Stimulated activated CD4-positive, alpha-beta T cell treated with anti-CD3 and anti-CD28 coated beads, Interleukin-4, amount 100 ng/mL, for 1 hour (primary cell): ENCODE data around the gene ODR4.
"Not testable (repeated sequence)": the region's sequence is repeated elsewhere in the genome, so short reads cannot be mapped to it uniquely, and the experiment has no call there.

Source experiments
- DNase-seq: peaks from one replicate; pipeline ENCODE4 v3.0.0-alpha.2; 2020

ODR4 gene

DNA sequence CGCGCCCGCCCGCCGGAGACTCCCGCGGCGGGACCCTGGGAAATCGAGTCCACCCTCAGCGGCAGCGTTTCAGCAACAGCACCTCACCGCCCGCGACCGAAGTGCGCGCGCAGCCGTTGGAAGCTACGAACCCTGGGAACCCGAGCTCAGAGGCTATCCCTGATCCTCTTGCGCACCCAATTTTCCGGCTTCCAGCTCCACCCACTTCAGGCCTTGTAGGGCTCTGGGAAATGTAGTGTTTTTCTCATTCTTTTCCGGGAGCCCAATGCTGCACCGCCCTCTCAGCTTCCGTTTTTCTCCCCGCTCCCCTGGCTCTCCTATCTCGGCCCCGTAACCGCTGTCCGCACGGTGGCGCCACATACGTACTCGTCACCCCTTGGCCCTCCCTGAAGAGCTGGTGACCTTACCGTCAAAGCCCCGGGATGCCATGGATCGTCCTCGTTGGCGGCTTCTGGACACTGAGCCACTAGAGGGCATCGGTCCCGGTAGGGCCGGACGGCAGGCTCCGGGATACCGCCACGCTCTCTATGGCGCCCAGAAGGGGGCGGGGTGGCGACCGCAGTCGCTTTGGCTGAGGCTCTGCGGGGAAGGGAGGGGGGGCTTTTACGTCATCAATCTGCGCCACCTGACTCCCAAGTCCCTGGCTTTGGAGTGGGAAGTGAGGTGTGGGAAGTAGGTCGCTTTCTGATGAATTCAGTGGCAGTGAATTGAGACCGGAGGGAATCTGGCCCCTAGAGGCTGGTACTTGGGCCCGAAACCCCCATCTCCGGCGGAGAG lies at the start of gene ODR4, which contains the start of gene TPR:
Gene ODR4 (plus strand): TSS at position 687 of the 777 bp plus-strand sequence. CDS start 3,948 bp downstream, outside the sequence.
Gene TPR (minus strand): TSS at position 102 of the 777 bp plus-strand sequence. CDS start 225 bp downstream, outside the sequence.
- peak; percentile 96 for DNase-seq

DNA sequence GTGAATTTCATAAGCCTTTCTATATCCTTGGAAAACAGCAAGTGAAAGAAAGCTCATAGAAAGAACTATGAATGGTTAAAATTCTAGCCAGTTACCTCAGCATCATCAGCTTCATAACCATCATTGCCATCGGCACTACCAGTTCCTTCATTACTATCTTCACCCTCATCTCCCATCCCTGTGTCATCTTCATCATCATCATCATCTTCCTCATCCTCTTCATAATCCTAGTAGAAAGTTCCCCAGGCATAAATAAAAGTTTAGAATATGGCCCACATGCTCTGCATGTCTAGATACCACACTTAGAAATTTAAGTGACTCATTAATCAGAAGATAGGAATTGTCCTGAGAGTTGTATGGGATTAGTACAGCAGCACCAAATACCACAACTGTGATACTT lies 49.6 kb upstream of the ODR4 start:
- no peak for DNase-seq

- no peak for DNase-seq
These were observed 48.3 kb upstream of the ODR4 start for GRCh38 chr1:186327331-186327730.

GRCh38 chr1:186330758-186331157 lies 44.9 kb upstream of the ODR4 start:
- DNase-seq, result no peak

DNA sequence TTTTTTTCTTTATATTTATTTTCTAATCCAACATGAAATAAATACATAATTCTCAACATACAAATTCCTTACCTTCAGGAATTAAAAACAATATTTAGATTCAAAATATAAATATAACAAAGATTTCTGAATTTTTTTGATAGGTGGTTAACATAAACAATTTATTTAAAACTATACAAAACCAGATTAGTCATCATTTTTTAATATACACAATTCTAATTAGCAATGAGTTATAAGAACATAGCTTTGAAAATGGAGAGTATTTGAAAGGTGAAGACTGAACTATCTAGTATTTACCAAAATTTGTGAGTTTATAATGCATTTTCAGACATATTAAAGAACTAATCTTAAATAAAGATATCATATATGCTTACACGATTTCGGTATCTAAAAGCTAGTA lies 38.1 kb upstream of the ODR4 start:
- no peak for DNase-seq

- no peak for DNase-seq
These were observed 34.9 kb upstream of the ODR4 start for GRCh38 chr1:186340772-186341171.

- not testable (repeated sequence) for DNase-seq
These were observed 27.6 kb upstream of the ODR4 start for GRCh38 chr1:186347837-186348691.

DNA sequence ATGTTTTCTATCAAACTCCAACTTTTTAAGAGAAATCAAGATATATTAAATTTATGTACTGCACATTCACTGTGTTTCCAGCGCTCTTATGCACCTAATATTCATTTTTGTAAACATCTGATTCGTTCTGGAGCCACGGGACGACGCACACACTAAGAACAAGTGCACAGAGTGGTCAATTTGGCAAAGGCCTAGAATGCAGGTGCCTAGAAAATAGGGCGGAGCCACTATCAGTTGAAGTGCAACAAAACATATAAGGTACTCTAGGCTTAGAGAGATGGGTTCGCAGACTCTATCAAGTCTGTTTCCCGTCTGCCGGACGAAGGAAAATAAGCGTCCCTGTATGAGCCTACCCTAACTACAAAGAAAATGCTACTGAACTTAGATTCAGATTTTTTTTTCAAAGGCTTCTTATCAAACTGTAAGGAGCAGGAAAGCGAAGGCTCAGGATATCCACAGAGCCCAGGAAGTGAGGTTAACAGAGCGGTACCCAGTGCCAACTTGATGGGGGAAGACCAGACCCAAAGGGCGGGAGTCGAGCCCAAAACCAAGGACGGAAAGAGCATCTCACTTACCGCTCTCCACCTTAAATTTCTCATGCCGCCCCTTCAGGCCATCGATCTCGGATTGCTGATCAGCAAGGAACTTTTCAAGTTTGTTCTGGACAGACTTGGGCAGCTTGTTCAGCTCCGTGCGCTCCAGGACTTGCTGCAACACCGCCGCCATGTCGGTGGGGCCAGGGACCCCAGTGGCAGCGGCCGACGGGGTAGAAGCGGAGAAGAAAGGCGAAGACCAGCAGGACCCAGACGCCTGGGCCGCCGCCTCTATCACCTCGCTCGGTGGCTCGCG lies 1.1 kb upstream of the ODR4 start:
- DNase-seq, result no peak

DNA sequence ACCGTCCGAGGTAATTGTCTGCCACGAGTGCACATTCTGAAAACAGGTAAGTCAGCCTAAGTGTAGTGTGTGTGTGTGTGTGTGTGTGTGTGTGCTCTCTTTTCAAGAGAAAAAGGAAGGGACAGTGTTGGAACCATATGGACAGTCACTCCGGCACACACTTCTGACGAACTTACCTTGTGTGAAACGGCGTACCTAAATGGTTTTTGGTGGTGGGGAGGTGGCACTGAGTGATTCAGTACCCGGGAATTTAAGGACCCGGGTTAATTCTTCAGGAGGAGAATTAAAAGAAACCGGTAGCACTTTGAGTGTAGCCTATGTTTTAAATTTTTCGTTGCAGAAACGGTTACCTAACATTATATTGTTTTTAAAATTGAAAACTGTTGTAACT lies 286 bp downstream of the ODR4 start:
- no peak for DNase-seq

GRCh38 chr1:186386725-186387383 lies 11.2 kb downstream of the ODR4 start:
- no peak for DNase-seq

DNA sequence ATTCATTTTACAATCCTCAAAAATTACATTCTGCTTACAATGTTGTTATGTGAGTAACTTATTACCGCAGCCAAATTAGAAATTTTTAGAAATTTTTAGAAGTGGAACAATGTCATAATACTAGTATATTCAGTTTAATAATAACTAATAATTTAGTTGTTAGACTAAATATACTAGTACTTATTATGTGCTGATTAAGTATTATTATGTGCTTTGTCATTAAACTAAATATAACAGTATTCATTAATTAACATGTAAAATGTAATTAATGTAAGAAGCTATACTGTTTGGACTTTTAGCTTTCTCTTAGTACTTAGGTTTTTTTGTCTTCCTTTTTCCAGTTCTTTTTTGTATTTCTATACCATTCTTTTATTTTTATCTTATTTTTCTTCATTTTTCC lies 15.3 kb downstream of the ODR4 start:
- no peak for DNase-seq

DNA sequence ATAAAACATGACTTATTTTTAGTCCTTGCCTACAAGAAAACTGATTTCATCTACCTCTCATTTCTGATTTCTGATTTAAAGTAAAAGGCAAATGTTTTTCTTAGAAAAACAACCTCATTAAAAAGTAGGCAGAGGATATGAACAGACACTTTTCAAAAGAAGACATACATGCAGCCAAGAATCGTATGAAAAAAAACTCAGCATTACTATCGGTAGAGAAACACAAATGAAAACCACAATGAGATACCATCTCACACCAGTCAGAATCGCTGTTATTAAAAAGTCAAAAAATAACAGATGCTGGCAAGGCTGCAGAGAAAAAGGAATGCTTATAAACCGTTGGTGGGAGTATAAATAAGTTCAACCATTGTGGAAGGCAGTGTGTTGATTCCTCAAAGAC lies 16.2 kb downstream of the ODR4 start:
- DNase-seq, result no peak

DNA sequence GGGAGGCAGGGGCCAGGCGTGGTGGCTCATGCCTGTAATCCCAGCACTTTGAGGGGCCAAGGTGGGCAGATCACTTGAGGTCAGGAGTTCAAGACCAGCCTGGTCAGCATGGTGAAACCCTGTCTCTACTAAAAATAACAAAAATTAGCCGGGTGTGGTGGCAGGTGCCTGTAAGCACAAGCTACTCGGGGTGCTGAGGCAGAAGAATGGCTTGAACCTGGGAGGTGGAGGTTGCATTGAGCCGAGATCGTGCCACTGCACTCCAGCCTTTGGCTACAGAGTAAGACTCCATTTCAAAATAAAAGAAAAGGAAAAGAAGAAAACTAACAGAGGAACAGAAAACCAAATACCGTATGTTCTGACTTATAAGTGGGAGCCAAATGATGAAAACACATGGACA lies 17.1 kb downstream of the ODR4 start:
- DNase-seq, result not testable (repeated sequence)

GRCh38 chr1:186401446-186401845 lies 25.8 kb downstream of the ODR4 start:
- DNase-seq, result not testable (repeated sequence)

GRCh38 chr1:186403632-186404031 lies 28.0 kb downstream of the ODR4 start:
- no peak for DNase-seq

GRCh38 chr1:186404454-186405051 lies 28.9 kb downstream of the ODR4 start:
- DNase-seq, result no peak

DNA sequence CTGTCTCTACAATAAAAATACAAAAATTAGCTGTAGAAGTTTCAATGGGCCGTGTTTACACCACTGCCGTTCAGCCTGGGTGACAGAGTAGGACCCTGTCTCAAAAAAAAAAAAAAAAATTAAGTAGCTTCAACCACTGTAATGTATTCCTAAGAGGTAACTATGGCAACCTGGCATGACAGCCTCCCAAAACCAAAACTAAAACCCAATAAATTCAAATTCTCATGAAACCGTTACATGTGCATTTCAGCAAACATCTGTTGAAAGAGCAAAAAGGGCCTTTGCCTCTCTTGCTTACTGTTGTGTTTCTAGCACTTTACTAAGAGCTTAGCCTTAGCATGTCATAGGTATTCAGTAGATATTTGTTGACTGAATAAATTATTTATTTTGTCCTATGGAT lies 33.5 kb downstream of the ODR4 start:
- no peak for DNase-seq

GRCh38 chr1:186413319-186413718 lies 37.7 kb downstream of the ODR4 start:
- no peak for DNase-seq

DNA sequence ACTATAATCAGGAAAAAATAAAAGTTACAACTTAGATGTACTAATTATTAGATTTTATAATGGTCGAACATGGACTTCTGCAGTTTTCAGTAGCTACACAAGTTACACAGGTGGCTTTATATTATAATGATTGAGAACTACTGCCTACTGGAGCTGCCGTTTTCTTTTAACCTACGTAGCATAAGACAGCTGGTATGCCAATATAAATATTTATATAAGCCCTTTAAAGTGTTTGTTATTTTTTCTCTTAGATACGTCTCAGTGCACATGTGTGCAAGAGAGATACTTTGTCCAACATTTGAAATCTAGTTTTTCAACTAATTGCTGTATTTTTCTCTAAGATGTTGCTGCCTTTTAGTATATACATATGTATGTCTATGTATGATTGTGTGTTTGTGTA lies 42.9 kb downstream of the ODR4 start:
- no peak for DNase-seq

DNA sequence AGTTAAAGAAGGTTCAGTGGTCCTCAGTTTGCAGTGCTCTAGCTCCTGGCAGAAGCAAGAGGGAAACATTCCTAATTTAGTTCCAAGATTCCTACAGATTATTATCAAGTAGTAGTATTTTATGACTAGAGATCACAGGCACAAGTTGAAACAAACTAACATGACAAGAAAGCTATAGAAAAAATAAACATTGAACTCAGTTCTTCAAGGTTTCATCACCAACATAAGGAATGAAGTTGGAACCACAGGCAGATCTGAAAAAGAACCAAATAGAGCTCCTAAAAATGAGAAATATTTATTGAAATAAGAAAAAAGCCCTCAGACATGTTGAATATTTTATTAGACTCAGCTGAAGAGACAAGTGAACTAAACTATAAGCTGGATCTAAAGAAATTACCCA lies 44.7 kb downstream of the ODR4 start:
- DNase-seq, result no peak

- DNase-seq, result no peak
These were observed 45.3 kb downstream of the ODR4 start for GRCh38 chr1:186420923-186421322.

DNA sequence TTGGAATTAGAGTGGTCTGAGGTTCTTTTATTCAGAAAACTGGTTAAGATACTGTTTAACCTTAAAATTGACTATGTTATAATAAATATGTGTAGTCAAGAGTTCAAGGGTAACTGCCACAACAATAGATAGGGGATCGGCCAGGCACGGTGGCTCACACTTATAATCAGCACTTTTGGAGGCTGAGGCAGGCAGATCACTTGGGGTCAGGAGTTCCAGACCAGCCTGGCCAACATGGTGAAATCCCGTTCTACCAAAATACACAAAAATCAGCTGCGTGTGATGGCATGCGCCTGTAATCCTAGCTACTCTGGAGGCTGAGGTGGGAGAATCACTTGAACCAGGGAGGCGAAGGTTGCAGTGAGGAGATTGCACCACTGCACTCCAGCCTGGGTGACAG lies 45.8 kb downstream of the ODR4 start:
- DNase-seq, result no peak
